GM19351 (cell line): ENCODE measurements around the gene APOE.
"Not testable (repeated sequence)": the region's sequence is repeated elsewhere in the genome, so short reads cannot be mapped to it uniquely, and the experiment has no call there.

Experiments
- ATAC-seq: cut with Tn5 transposase; IDR thresholded peaks from one replicate; pipeline ENCODE4 v1.9.1; 2021; ENCODE audit warnings: mild to moderate bottlenecking, moderate library complexity; ENCODE audit not compliant: unreplicated experiment

APOE gene

GRCh38 chr19:44905437-44906160 lies at the start of gene APOE:
Gene APOE, plus strand, starts transcription at chr19:44905796. Its CDS starts 829 bp downstream, at chr19:44906625.
- no peak for ATAC-seq

- no peak for ATAC-seq
These were observed 49.0 kb upstream of the APOE start for GRCh38 chr19:44856421-44857083.

- no peak for ATAC-seq
These were observed 47.8 kb upstream of the APOE start for GRCh38 chr19:44857837-44858236.

- ATAC-seq: not testable (repeated sequence)
These were observed 44.0 kb upstream of the APOE start for GRCh38 chr19:44861576-44861975.

- no peak for ATAC-seq
These were observed 41.6 kb upstream of the APOE start for GRCh38 chr19:44863990-44864389.

GRCh38 chr19:44865196-44865767 lies 40.3 kb upstream of the APOE start:
- no peak for ATAC-seq

- no peak for ATAC-seq
These were observed 38.9 kb upstream of the APOE start for GRCh38 chr19:44866664-44867063.

GRCh38 chr19:44867578-44867977 lies 38.0 kb upstream of the APOE start:
- no peak for ATAC-seq

GRCh38 chr19:44869733-44870470 lies 35.7 kb upstream of the APOE start:
- ATAC-seq: no peak

GRCh38 chr19:44871809-44872208 lies 33.8 kb upstream of the APOE start:
- no peak for ATAC-seq

- ATAC-seq: no peak
These were observed 32.9 kb upstream of the APOE start for GRCh38 chr19:44872661-44873060.

GRCh38 chr19:44874317-44874716 lies 31.3 kb upstream of the APOE start:
- ATAC-seq: no peak

- ATAC-seq: no peak
These were observed 29.7 kb upstream of the APOE start for GRCh38 chr19:44875666-44876451.

GRCh38 chr19:44876930-44877535 lies 28.6 kb upstream of the APOE start:
- ATAC-seq: no peak

- ATAC-seq: no peak
These were observed 27.3 kb upstream of the APOE start for GRCh38 chr19:44878120-44878865.

GRCh38 chr19:44879309-44880065 lies 26.1 kb upstream of the APOE start:
- ATAC-seq: no peak

- ATAC-seq: no peak
These were observed 23.5 kb upstream of the APOE start for GRCh38 chr19:44882063-44882462.

GRCh38 chr19:44882619-44883397 lies 22.8 kb upstream of the APOE start:
- ATAC-seq: not testable (repeated sequence)
